ENCODE measurements around the gene ADCY2. TPM values are rescaled to one million over a fixed set of nuclear protein-coding genes. Genes with fewer than 3 reads are reported as not detected.

The ADCY2 gene
- polyA plus RNA-seq, 1 donor (not counting 4 experiments of a cell fraction or from before 2014, with no cell fraction given): 0.13 TPM

DNA sequence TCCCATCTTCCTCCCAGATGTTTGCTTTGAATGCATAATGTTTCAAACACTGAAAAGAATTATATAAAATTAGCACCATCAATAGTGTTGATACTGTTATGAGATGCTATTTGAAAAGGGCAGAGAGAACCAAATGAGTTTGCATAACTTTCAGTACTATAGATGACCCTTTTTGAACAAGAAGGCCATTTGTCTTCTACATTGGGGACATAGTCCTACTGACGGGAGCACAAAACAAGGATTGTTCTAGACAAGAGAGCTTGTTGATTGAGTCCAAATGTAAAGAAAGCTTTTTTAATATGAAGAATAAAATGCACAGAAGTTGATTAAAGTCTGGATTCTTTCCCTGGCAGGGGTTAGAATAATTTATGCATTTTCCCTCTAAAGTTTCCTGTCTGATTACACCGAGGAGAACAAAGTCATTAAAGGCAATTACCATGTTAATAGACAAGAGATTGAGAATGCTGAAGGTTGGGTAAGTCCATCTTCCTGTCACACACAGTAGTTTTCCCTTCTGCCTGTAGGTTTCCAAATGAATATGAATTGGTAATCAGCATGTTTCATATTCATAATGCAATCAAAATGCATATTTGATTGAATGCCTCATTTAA lies 32.8 kb upstream of the ADCY2 start:
- Histone ChIP-seq H3K9me3 (ENCODE audit: control insufficient read depth, low read depth, low read length) (no peaks in the 10 kb centered on the region), H3K9ac (ENCODE audit: control insufficient read depth, extremely low read depth, insufficient read depth, low read length) (no peak overlapping the region), H3K27me3 (ENCODE audit: control insufficient read depth, extremely low read depth, insufficient read depth, low read length) (no peaks in the 10 kb centered on the region), H3K4me1 (ENCODE audit: control insufficient read depth, extremely low read depth, insufficient read depth, low read length) (no peaks in the 10 kb centered on the region), H4K20me1 (ENCODE audit: control insufficient read depth, extremely low read depth, insufficient read depth, low read length) (no peaks in the 10 kb centered on the region), H2AFZ (ENCODE audit: control insufficient read depth, low read length) (no peak overlapping the region), H3K79me2 (ENCODE audit: control insufficient read depth, insufficient read depth, low read length) (no peaks in the 10 kb centered on the region), H3K27ac (ENCODE audit: control insufficient read depth, insufficient read depth, low read length) (no peak overlapping the region), H3K36me3 (ENCODE audit: control insufficient read depth in 2 of 2, extremely low read depth in 1 of 2, insufficient read depth in 2 of 2, low read length in 2 of 2) (no peaks in the 10 kb centered on the region), H3K4me2 (ENCODE audit: control insufficient read depth, extremely low read depth, insufficient read depth, low read depth, low read length) (no peak overlapping the region), H3K9me1 (ENCODE audit: control insufficient read depth, extremely low read depth, insufficient read depth, low read length) (no peaks in the 10 kb centered on the region), H3K4me3 (ENCODE audit: control insufficient read depth in 2 of 3, extremely low read depth in 1 of 3, insufficient read depth in 2 of 3, low read depth in 1 of 3, low read length in 3 of 3) (no peak overlapping the region)
- FAIRE-seq (no peak), DNase-seq (ENCODE audit: low read depth, low spot score) (no peak)
- TF ChIP-seq, protein P1, sequence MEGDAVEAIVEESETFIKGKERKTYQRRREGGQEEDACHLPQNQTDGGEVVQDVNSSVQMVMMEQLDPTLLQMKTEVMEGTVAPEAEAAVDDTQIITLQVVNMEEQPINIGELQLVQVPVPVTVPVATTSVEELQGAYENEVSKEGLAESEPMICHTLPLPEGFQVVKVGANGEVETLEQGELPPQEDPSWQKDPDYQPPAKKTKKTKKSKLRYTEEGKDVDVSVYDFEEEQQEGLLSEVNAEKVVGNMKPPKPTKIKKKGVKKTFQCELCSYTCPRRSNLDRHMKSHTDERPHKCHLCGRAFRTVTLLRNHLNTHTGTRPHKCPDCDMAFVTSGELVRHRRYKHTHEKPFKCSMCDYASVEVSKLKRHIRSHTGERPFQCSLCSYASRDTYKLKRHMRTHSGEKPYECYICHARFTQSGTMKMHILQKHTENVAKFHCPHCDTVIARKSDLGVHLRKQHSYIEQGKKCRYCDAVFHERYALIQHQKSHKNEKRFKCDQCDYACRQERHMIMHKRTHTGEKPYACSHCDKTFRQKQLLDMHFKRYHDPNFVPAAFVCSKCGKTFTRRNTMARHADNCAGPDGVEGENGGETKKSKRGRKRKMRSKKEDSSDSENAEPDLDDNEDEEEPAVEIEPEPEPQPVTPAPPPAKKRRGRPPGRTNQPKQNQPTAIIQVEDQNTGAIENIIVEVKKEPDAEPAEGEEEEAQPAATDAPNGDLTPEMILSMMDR (optimal IDR thresholded peaks at IDR 0.05 in 1 of 3, IDR thresholded peaks at IDR 0.05 in 1 of 3, conservative IDR thresholded peaks at IDR 0.05 in 1 of 3; ENCODE audit: extremely low read depth in 1 of 3, insufficient read depth in 2 of 3, low read length in 3 of 3): no peak
- TF ChIP-seq EZH2 (IDR thresholded peaks at IDR 0.05; ENCODE audit: low read length): no peak
- dilution Hi-C loops (cut with MboI; ENCODE audit: extremely low pct_ligation_motif_present, low sequenced_read_pairs): no loop called here

DNA sequence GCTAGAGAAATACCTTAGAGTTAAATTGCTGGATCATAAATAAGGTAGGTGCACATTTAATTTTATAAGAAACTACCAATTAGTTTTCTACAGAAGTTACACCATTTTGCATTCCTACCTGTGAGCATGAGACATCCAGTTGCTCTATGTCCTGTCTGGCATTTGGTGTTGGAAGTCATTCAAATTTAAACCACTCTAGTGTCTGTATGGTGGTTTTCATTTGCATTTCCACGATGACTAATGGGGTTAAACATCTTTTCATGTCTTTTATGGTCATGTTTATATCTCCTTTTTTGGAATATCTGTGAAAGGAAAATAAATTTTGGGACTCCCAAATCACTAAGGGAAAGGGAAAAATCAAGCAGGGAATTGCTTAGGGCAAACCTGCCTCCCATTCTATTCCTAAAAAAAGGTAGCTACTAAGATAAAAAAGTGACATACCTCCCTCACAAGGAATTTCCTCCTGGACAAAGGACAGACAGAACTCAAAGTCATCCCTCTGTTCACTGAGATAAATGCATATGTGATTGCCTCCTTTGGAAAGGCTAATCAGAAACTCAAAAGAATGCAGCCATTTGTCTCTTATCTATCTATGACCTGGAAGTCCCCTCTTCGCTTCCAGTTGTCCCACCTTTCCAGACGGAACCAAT lies 31.6 kb upstream of the ADCY2 start:
- DNase-seq (ENCODE audit: low read depth, low spot score) (no peak), FAIRE-seq (no peak)
- Histone ChIP-seq H3K9me1 (ENCODE audit: control insufficient read depth, extremely low read depth, insufficient read depth, low read length) (no peaks in the 10 kb centered on the region), H3K9me3 (ENCODE audit: control insufficient read depth, low read depth, low read length) (no peaks in the 10 kb centered on the region), H3K36me3 (ENCODE audit: control insufficient read depth in 2 of 2, extremely low read depth in 1 of 2, insufficient read depth in 2 of 2, low read length in 2 of 2) (no peaks in the 10 kb centered on the region), H4K20me1 (ENCODE audit: control insufficient read depth, extremely low read depth, insufficient read depth, low read length) (no peaks in the 10 kb centered on the region), H3K27ac (ENCODE audit: control insufficient read depth, insufficient read depth, low read length) (no peak overlapping the region), H3K27me3 (ENCODE audit: control insufficient read depth, extremely low read depth, insufficient read depth, low read length) (no peaks in the 10 kb centered on the region), H3K4me2 (ENCODE audit: control insufficient read depth, extremely low read depth, insufficient read depth, low read depth, low read length) (no peak overlapping the region), H3K9ac (ENCODE audit: control insufficient read depth, extremely low read depth, insufficient read depth, low read length) (no peak overlapping the region), H3K79me2 (ENCODE audit: control insufficient read depth, insufficient read depth, low read length) (no peaks in the 10 kb centered on the region), H3K4me3 (ENCODE audit: control insufficient read depth in 2 of 3, extremely low read depth in 1 of 3, insufficient read depth in 2 of 3, low read depth in 1 of 3, low read length in 3 of 3) (no peak overlapping the region), H3K4me1 (ENCODE audit: control insufficient read depth, extremely low read depth, insufficient read depth, low read length) (no peaks in the 10 kb centered on the region), H2AFZ (ENCODE audit: control insufficient read depth, low read length) (no peak overlapping the region)
- dilution Hi-C loops (cut with MboI; ENCODE audit: extremely low pct_ligation_motif_present, low sequenced_read_pairs): no loop called here
- TF ChIP-seq, protein P1 (optimal IDR thresholded peaks at IDR 0.05 in 1 of 3, IDR thresholded peaks at IDR 0.05 in 1 of 3, conservative IDR thresholded peaks at IDR 0.05 in 1 of 3; ENCODE audit: extremely low read depth in 1 of 3, insufficient read depth in 2 of 3, low read length in 3 of 3): no peak
- no peak for TF ChIP-seq EZH2 (IDR thresholded peaks at IDR 0.05; ENCODE audit: low read length)

Data from keratinocyte (primary cell).